Cardiac fibroblast (primary cell): ENCODE results near the gene COMP.
"Not testable (repeated sequence)": the region's sequence is repeated elsewhere in the genome, so short reads cannot be mapped to it uniquely, and the experiment has no call there.

ENCODE experiments used
- DNase-seq, 2 donors: peaks; one replicate each; pipeline versions ENCODE4 v3.0.0 to v3.0.0-alpha.2; 2010; ENCODE audit warnings: low read depth in 2 of 2
- H3K4me3 ChIP-seq, 2 donors: replicated peaks in 1 of 2; 1 replicate in 1 of 2; 2 replicates in 1 of 2; pipeline ENCODE4 v1.5.1; 2011; ENCODE audit warnings: low read depth in 2 of 2, low read length in 2 of 2, mild to moderate bottlenecking in 2 of 2, moderate library complexity in 1 of 2
- TF ChIP-seq, protein P1 (sequence below): IDR thresholded peaks from one replicate; pipeline ENCODE4 v1.5.1; 2011; ENCODE audit warnings: low read depth, mild to moderate bottlenecking, low read length, inconsistent platforms

COMP gene

DNA sequence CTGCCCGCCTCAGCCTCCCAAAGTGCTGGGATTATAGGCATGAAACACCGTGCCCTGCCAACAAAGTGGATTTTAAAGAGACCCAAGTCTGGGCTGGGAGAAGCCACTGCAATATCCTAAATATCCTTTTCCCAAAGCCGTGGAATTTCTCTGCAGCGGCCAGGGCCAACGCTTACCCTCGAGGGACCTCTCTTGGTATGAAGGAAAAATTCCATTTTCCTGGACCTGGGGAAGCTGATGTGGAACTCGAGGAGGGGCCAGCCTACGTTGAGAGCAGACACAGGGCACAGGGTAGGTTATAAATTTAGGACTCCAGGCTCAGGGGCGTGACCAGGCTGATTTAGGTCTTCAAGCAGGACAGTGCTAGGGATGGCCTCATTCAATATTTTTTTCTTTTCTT lies 23.0 kb upstream of the COMP start:
- TF ChIP-seq, protein P1, sequence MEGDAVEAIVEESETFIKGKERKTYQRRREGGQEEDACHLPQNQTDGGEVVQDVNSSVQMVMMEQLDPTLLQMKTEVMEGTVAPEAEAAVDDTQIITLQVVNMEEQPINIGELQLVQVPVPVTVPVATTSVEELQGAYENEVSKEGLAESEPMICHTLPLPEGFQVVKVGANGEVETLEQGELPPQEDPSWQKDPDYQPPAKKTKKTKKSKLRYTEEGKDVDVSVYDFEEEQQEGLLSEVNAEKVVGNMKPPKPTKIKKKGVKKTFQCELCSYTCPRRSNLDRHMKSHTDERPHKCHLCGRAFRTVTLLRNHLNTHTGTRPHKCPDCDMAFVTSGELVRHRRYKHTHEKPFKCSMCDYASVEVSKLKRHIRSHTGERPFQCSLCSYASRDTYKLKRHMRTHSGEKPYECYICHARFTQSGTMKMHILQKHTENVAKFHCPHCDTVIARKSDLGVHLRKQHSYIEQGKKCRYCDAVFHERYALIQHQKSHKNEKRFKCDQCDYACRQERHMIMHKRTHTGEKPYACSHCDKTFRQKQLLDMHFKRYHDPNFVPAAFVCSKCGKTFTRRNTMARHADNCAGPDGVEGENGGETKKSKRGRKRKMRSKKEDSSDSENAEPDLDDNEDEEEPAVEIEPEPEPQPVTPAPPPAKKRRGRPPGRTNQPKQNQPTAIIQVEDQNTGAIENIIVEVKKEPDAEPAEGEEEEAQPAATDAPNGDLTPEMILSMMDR, result no peak
- peak; percentile 22 to 77 for DNase-seq
- H3K4me3 ChIP-seq, result no peak overlapping the region

GRCh38 chr19:18811638-18812037 lies 20.5 kb upstream of the COMP start:
- H3K4me3 ChIP-seq, DNase-seq: not testable (repeated sequence)

DNA sequence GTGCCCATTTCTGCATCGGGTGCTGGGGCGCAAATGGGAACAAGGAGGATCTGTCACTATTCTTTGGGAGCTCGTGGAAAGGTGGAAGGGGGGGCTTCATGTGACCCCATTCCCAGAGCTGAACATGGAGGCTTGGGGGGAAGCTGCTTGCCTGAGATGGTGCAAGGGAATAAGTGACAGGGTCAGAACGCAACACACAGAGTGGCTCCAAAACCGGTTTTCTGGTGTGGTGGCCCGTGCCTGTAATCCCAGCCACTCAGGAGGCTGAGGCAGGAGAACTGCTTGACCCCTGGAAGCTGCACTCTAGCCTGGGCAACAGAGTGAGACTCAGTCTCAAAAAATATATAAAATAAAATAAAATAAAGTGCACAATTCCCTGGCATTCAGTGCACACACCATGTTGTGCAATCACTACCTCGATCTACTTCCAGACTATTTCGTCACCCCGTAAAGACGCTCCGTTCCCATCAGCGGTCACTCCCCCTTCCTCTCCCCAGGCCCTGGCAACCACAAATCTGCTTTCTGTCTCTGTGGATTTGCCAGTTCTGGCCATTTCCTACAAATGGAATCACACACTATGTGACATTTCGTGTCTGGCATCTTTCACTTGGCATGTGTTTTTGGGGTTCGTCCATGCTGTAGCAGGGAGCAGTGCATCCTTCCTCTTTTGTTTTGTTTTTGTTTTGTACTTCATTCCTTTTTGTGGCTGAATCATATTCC lies 18.2 kb upstream of the COMP start:
- H3K4me3 ChIP-seq, result no peak overlapping the region
- peak; percentile 88 to 92 for DNase-seq
- TF ChIP-seq, protein P1, result no peak

- no peak overlapping the region for H3K4me3 ChIP-seq
- peak in 1 of 2 donors; percentile 58 for DNase-seq
- TF ChIP-seq, protein P1, result no peak
Observed at GRCh38 chr19:18807861-18808331, 16.8 kb upstream of the COMP start.

- TF ChIP-seq, protein P1, result no peak
- no peak overlapping the region for H3K4me3 ChIP-seq
- no peak for DNase-seq
Observed at GRCh38 chr19:18804643-18805042, 13.5 kb upstream of the COMP start.

GRCh38 chr19:18804139-18804601 lies 13.1 kb upstream of the COMP start:
- TF ChIP-seq, protein P1, result no peak

DNA sequence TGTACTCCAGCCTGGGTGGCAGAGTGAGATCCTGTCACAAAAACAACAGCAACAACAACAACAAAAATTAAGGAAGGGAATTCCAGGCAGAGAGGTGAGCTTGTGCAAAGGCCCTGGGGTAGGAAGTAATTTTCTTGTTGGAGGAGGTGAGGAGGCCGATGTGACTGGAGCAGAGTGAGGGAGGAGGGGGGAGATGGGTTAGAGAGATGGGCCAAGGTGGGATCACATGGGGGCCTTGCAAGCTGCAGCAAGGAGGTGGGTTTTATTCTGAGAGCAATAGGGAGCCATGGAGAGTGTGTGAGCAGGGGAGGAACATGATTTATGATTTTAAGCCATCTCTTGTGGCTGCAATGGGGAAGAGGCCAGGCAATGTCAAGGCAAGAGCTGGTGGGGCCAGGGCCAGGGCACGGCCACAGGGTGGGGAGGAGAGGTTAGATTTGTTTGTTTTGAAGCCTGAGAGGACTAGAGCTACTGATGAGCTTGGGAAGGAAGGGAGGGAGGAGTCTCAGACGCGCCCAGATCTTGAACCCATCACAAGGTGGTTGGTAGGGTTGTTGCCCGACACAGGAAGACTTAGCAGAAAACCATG lies 12.5 kb upstream of the COMP start:
- TF ChIP-seq, protein P1, result no peak
- DNase-seq, result no peak
- no peak overlapping the region for H3K4me3 ChIP-seq

More at GRCh38 chr19:18804139-18804601, 13.1 kb upstream of the COMP start:
- H3K4me3 ChIP-seq, result no peak overlapping the region
- no peak for DNase-seq
